HEK293 (cell line): ENCODE results near the gene SYTL2.

Experiments used
- ATF2 ChIP-seq: fragments of 450-650 bp; formaldehyde crosslinking; IDR thresholded peaks from 2 replicates; pipeline ENCODE4 v1.5.1; 2016; ENCODE audit warnings: missing biosample characterization, missing genetic modification characterization, low read depth
- EGR2 ChIP-seq: fragments of 450-650 bp; formaldehyde crosslinking; IDR thresholded peaks from 2 replicates; pipeline ENCODE4 v1.5.1; 2016; ENCODE audit warnings: low read depth, missing biosample characterization, missing genetic modification characterization
- HOXA7 ChIP-seq: sonication (generic); formaldehyde crosslinking; IDR thresholded peaks from 2 replicates; pipeline ENCODE4 v1.8.1; 2022; ENCODE audit warnings: missing genetic modification reagents, borderline replicate concordance
- INSM2 ChIP-seq: fragments of 450-650 bp; formaldehyde crosslinking; IDR thresholded peaks from 2 replicates; pipeline ENCODE4 v1.5.1; 2016; ENCODE audit warnings: missing biosample characterization, missing genetic modification characterization
- KLF16 ChIP-seq: fragments of 450-650 bp; formaldehyde crosslinking; IDR thresholded peaks from 2 replicates; pipeline ENCODE4 v1.5.1; 2017; ENCODE audit warnings: missing biosample characterization, missing genetic modification characterization
- KLF8 ChIP-seq: fragments of 450-650 bp; formaldehyde crosslinking; IDR thresholded peaks from 2 replicates; pipeline ENCODE4 v1.5.1; 2016; ENCODE audit warnings: missing biosample characterization, missing genetic modification characterization
- PBX3 ChIP-seq: sonication (generic); formaldehyde crosslinking; IDR thresholded peaks from 2 replicates; pipeline ENCODE4 v1.8.1; 2022; ENCODE audit warnings: mild to moderate bottlenecking, moderate library complexity, missing genetic modification reagents
- RBAK ChIP-seq: fragments of 450-650 bp; formaldehyde crosslinking; IDR thresholded peaks from 2 replicates; pipeline ENCODE4 v1.5.1; 2016; ENCODE audit warnings: missing biosample characterization, missing genetic modification characterization
- SP3 ChIP-seq: fragments of 450-650 bp; formaldehyde crosslinking; IDR thresholded peaks from 2 replicates; pipeline ENCODE4 v1.5.1; 2016; ENCODE audit warnings: missing biosample characterization, missing genetic modification characterization
- ZBTB1 ChIP-seq: fragments of 450-650 bp; formaldehyde crosslinking; IDR thresholded peaks from 2 replicates; pipeline ENCODE4 v1.5.1; 2016; ENCODE audit warnings: missing biosample characterization, missing genetic modification characterization
- ZBTB26 ChIP-seq: fragments of 450-650 bp; formaldehyde crosslinking; optimal IDR thresholded peaks from 2 replicates; pipeline ENCODE3; 2016; ENCODE audit warnings: missing biosample characterization, mild to moderate bottlenecking, missing genetic modification characterization
- ZBTB48 ChIP-seq: fragments of 450-650 bp; formaldehyde crosslinking; IDR thresholded peaks from 2 replicates; pipeline ENCODE4 v1.5.1; 2016; ENCODE audit warnings: missing biosample characterization, missing genetic modification characterization
- ZBTB8A ChIP-seq: fragments of 450-650 bp; formaldehyde crosslinking; IDR thresholded peaks from 2 replicates; pipeline ENCODE4 v1.5.1; 2016; ENCODE audit warnings: missing biosample characterization, missing genetic modification characterization
- ZNF138 ChIP-seq: fragments of 450-650 bp; formaldehyde crosslinking; IDR thresholded peaks from 2 replicates; pipeline ENCODE4 v1.5.1; 2016; ENCODE audit warnings: missing biosample characterization, missing genetic modification characterization, borderline replicate concordance
- ZNF140 ChIP-seq: fragments of 450-650 bp; formaldehyde crosslinking; IDR thresholded peaks from 2 replicates; pipeline ENCODE4 v1.5.1; 2016; ENCODE audit warnings: missing biosample characterization, missing genetic modification characterization
- ZNF155 ChIP-seq: fragments of 450-650 bp; formaldehyde crosslinking; IDR thresholded peaks from 2 replicates; pipeline ENCODE4 v1.5.1; 2016; ENCODE audit warnings: missing biosample characterization, missing genetic modification characterization
- ZNF214 ChIP-seq: fragments of 450-650 bp; formaldehyde crosslinking; IDR thresholded peaks from 2 replicates; pipeline ENCODE4 v1.5.1; 2017; ENCODE audit warnings: missing biosample characterization, mild to moderate bottlenecking, missing genetic modification characterization, borderline replicate concordance
- ZNF404 ChIP-seq: fragments of 450-650 bp; formaldehyde crosslinking; IDR thresholded peaks from 2 replicates; pipeline ENCODE4 v1.5.1; 2017; ENCODE audit warnings: missing biosample characterization, missing genetic modification characterization
- ZNF488 ChIP-seq: fragments of 450-650 bp; formaldehyde crosslinking; IDR thresholded peaks from 2 replicates; pipeline ENCODE4 v1.5.1; 2016; ENCODE audit warnings: missing biosample characterization, missing genetic modification characterization
- ZNF518A ChIP-seq: fragments of 450-650 bp; formaldehyde crosslinking; conservative IDR thresholded peaks from 2 replicates; pipeline ENCODE4 v1.5.1; 2016; ENCODE audit warnings: low read depth, missing biosample characterization, missing genetic modification characterization
- ZNF645 ChIP-seq: fragments of 450-650 bp; formaldehyde crosslinking; IDR thresholded peaks from 2 replicates; pipeline ENCODE4; 2016; ENCODE audit warnings: missing biosample characterization, missing genetic modification characterization
- ZNF701 ChIP-seq: fragments of 450-650 bp; formaldehyde crosslinking; IDR thresholded peaks from 2 replicates; pipeline ENCODE4 v1.5.1; 2016; ENCODE audit warnings: missing biosample characterization, missing genetic modification characterization
- ZNF776 ChIP-seq: fragments of 450-650 bp; formaldehyde crosslinking; IDR thresholded peaks from 2 replicates; pipeline ENCODE4 v1.5.0; 2017; ENCODE audit warnings: missing biosample characterization, missing genetic modification characterization, borderline replicate concordance
- ZSCAN5A ChIP-seq: fragments of 450-650 bp; formaldehyde crosslinking; IDR thresholded peaks from 2 replicates; pipeline ENCODE4 v1.5.1; 2016; ENCODE audit warnings: missing biosample characterization, missing genetic modification characterization

SYTL2 gene

GRCh38 chr11:85854557-85855340, 43.8 kb upstream of the SYTL2 start (continued):
- TF ChIP-seq ZNF404 (no peak), HOXA7 (CRISPR knock-in tag) (no peak), ZNF645 (tag by site-specific recombination) (no peak), ZNF214 (tag by site-specific recombination) (no peak), ZNF518A (tag by site-specific recombination) (no peak), ZNF776 (tag by site-specific recombination) (no peak), INSM2 (tag by site-specific recombination) (no peak), RBAK (tag by site-specific recombination) (no peak), ZNF488 (tag by site-specific recombination) (no peak), PBX3 (CRISPR knock-in tag) (peak; percentile 85), ZSCAN5A (tag by site-specific recombination) (no peak), ZBTB26 (tag by site-specific recombination) (peak; percentile 78), EGR2 (tag by site-specific recombination) (no peak), ZNF155 (no peak), KLF16 (tag by site-specific recombination) (no peak), ZBTB48 (tag by site-specific recombination) (no peak), ZBTB1 (tag by site-specific recombination) (no peak), KLF8 (no peak), ZBTB8A (tag by site-specific recombination) (peak; percentile 85), ZNF701 (tag by site-specific recombination) (no peak), SP3 (tag by site-specific recombination) (0 out of 2 replicates have a peak, but pooled peaks have one; percentile 14), ZNF140 (tag by site-specific recombination) (no peak), ZNF138 (no peak), ATF2 (tag by site-specific recombination) (no peak)
